Tibial nerve (tissue), 4 donors: ENCODE data around the gene ALLC. TPM values are rescaled to one million over a fixed set of nuclear protein-coding genes. Genes with fewer than 3 reads are reported as not detected.

Source experiments
- DNase-seq, 2 donors: peaks; one replicate each; pipeline ENCODE4 v3.0.0-alpha.2; 2019; ENCODE audit warnings: low spot score in 2 of 2
- H3K27ac ChIP-seq, 4 donors: fragments of 200-600 bp; sonication (generic) in 3 of 4; one replicate each; pipeline ENCODE4 v1.5.1; 2017 to 2019; ENCODE audit warnings: mild to moderate bottlenecking in 1 of 4
- H3K27me3 ChIP-seq, 2 donors: fragments of 200-600 bp; sonication (generic) in 1 of 2; one replicate each; pipeline versions ENCODE4 v1.5.1 to v1.6.0; 2017 to 2019
- H3K36me3 ChIP-seq, 3 donors: fragments of 200-600 bp; sonication (generic); one replicate each; pipeline ENCODE4 v1.5.1; 2018 to 2019
- H3K4me1 ChIP-seq, 4 donors: fragments of 200-600 bp; sonication (generic) in 3 of 4; one replicate each; pipeline ENCODE4 v1.5.1; 2017 to 2019
- H3K4me3 ChIP-seq, 4 donors: fragments of 200-600 bp; sonication (generic) in 3 of 4; one replicate each; pipeline ENCODE4 v1.5.1; 2017 to 2019; ENCODE audit warnings: mild to moderate bottlenecking in 1 of 4, moderate library complexity in 1 of 4
- H3K9me3 ChIP-seq, 4 donors: fragments of 200-600 bp; sonication (generic) in 3 of 4; one replicate each; pipeline ENCODE4 v1.5.1; 2017 to 2019
- EP300 ChIP-seq, 2 donors: sonication (generic); formaldehyde crosslinking; IDR thresholded peaks; one replicate each; pipeline ENCODE4 v1.6.1; 2017; ENCODE audit warnings: antibody characterized with exemption in 2 of 2, mild to moderate bottlenecking in 1 of 2
- POLR2A ChIP-seq, 2 donors: fragments of 450-650 bp; IDR thresholded peaks; one replicate each; pipeline ENCODE4 v1.6.1; 2017; ENCODE audit warnings: antibody characterized with exemption in 2 of 2, mild to moderate bottlenecking in 2 of 2, moderate library complexity in 2 of 2
- WGBS, 2 donors: methylation state at CpG; one replicate each; pipeline ENCODE4 v1.1.5; 2018; 5-methylcytosine and 5-hydroxymethylcytosine counted together
- total RNA-seq, 4 donors: library from RNA; depleted of rRNA; stranded (reverse); fragments of >200 nt; gene quantifications; one replicate each; pipeline ENCODE4 v1.1.0, GENCODE V29; 2016
- TF ChIP-seq, protein P1 (sequence below), 5 experiments: fragments of 200-600 bp in 3 of 5; fragments of 450-650 bp in 2 of 5; sonication (generic) in 3 of 5; IDR thresholded peaks; one replicate each; pipeline ENCODE4 v1.5.1; 2016 to 2019; ENCODE audit warnings: antibody characterized with exemption in 5 of 5, mild to moderate bottlenecking in 3 of 5, moderate library complexity in 2 of 5

ALLC gene
- total RNA-seq, 4 donors from 2014 or later = 5.7 to 16.6 (median 12.2) TPM

DNA sequence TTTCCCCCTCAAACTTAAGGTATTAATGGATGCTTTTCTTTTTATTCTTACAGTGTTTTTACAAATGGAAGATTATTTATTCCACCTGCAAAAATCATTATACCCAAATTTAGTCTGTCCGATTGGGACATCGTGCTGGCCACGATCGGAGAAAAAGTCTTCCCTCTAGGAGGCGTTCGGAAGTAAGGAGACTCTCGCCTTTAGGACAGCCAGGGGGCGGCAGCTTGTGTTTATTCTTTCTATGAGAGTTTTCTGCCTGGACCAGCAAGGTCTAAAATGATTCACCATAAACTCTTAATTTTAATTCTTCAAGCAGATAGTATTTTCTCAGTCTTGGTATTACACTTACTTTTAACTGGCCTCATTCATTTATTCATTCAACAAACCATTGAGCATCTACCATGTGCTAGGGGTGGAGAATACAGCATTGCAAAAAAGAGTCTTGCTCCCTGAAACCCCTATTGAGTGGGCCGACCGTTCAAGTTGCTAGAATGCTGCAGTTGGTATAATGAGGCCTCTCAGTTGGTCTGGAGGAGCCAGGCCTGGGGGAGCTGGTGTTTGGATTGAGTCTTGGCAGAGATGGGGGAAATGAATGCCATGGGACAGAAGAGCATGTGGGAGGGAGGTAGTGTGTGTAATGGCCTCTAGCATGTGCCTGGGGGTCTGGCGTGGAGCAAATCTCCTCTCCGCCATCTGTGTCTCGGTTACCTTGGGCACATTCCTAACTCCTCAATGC lies 84.0 kb downstream of the ALLC start:
- H3K9me3 ChIP-seq = no peaks in the 10 kb centered on the region
- no peaks in the 10 kb centered on the region for H3K27me3 ChIP-seq
- DNase-seq = no peak
- WGBS, 2 donors = 81 to 87% methylated on average over 13 of the region's 13 CpGs
- no peak overlapping the region for H3K4me3 ChIP-seq
- no peaks in the 10 kb centered on the region for H3K36me3 ChIP-seq
- H3K27ac ChIP-seq = no peak overlapping the region
- no peak for TF ChIP-seq EP300 (IDR thresholded peaks at IDR 0.05)
- TF ChIP-seq POLR2A (IDR thresholded peaks at IDR 0.05) = no peak
- TF ChIP-seq, protein P1, sequence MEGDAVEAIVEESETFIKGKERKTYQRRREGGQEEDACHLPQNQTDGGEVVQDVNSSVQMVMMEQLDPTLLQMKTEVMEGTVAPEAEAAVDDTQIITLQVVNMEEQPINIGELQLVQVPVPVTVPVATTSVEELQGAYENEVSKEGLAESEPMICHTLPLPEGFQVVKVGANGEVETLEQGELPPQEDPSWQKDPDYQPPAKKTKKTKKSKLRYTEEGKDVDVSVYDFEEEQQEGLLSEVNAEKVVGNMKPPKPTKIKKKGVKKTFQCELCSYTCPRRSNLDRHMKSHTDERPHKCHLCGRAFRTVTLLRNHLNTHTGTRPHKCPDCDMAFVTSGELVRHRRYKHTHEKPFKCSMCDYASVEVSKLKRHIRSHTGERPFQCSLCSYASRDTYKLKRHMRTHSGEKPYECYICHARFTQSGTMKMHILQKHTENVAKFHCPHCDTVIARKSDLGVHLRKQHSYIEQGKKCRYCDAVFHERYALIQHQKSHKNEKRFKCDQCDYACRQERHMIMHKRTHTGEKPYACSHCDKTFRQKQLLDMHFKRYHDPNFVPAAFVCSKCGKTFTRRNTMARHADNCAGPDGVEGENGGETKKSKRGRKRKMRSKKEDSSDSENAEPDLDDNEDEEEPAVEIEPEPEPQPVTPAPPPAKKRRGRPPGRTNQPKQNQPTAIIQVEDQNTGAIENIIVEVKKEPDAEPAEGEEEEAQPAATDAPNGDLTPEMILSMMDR (IDR thresholded peaks at IDR 0.05) = no peak
- H3K4me1 ChIP-seq = peaks cover 0 to 10% (median 0%) of the 10 kb centered on the region in 4 donors

GRCh38 chr2:3742743-3743508 lies 84.9 kb downstream of the ALLC start:
- Histone ChIP-seq H3K27me3 (no peaks in the 10 kb centered on the region), H3K27ac (no peak overlapping the region), H3K4me3 (no peak overlapping the region), H3K36me3 (no peaks in the 10 kb centered on the region), H3K4me1 (peaks cover 0 to 10% (median 0%) of the 10 kb centered on the region in 4 donors), H3K9me3 (no peaks in the 10 kb centered on the region)
- TF ChIP-seq, protein P1 (IDR thresholded peaks at IDR 0.05) = no peak
- no peak for TF ChIP-seq POLR2A (IDR thresholded peaks at IDR 0.05)
- no peak for TF ChIP-seq EP300 (IDR thresholded peaks at IDR 0.05)
- WGBS, 2 donors = 83 to 85% methylated on average over 5 of the region's 5 CpGs
- DNase-seq = no peak

GRCh38 chr2:3743951-3744555 lies 86.1 kb downstream of the ALLC start:
- WGBS, 2 donors = 93 to 95% methylated on average over 12 of the region's 12 CpGs
- H3K27ac ChIP-seq = peak overlapping the region in 1 of 4 donors; percentile 37
- H3K9me3 ChIP-seq = no peaks in the 10 kb centered on the region
- DNase-seq = no peak
- TF ChIP-seq EP300 (IDR thresholded peaks at IDR 0.05) = no peak
- no peak for TF ChIP-seq POLR2A (IDR thresholded peaks at IDR 0.05)
- TF ChIP-seq, protein P1 (IDR thresholded peaks at IDR 0.05) = no peak
- H3K4me1 ChIP-seq = peaks cover 0 to 10% (median 0%) of the 10 kb centered on the region in 4 donors
- H3K36me3 ChIP-seq = no peaks in the 10 kb centered on the region
- H3K4me3 ChIP-seq = no peak overlapping the region
- no peaks in the 10 kb centered on the region for H3K27me3 ChIP-seq

GRCh38 chr2:3745920-3746319 lies 87.9 kb downstream of the ALLC start:
- H3K4me3 ChIP-seq = no peak overlapping the region
- no peaks in the 10 kb centered on the region for H3K27me3 ChIP-seq
- H3K27ac ChIP-seq = no peak overlapping the region
- no peaks in the 10 kb centered on the region for H3K36me3 ChIP-seq
- peaks cover 0 to 9% (median 0%) of the 10 kb centered on the region in 4 donors for H3K4me1 ChIP-seq
- DNase-seq = no peak
- H3K9me3 ChIP-seq = no peaks in the 10 kb centered on the region
- no peak for TF ChIP-seq EP300 (IDR thresholded peaks at IDR 0.05)
- no peak for TF ChIP-seq POLR2A (IDR thresholded peaks at IDR 0.05)
- TF ChIP-seq, protein P1 (IDR thresholded peaks at IDR 0.05) = no peak
- WGBS, 2 donors = 57 to 64% methylated on average over 12 of the region's 12 CpGs
